CD4-positive, alpha-beta T cell treated with Interferon alpha-2 for 1 hour (primary cell): ENCODE results near the gene GSTM5.
A peak's percentile ranks its signal among the peaks of the same experiment; 100 is the strongest.
"Not testable (repeated sequence)": the region's sequence is repeated elsewhere in the genome, so short reads cannot be mapped to it uniquely, and the experiment has no call there.

Experiments
- DNase-seq, 2 donors: peaks; one replicate each; pipeline ENCODE4 v3.0.0-alpha.2; 2020 to 2022

GSTM5 gene

GRCh38 chr1:109732390-109732881 is 20.4 kb downstream of the GSTM5 start:
- DNase-seq = no peak

GRCh38 chr1:109733236-109733870 is 21.3 kb downstream of the GSTM5 start:
- DNase-seq = no peak

GRCh38 chr1:109739738-109740614 is 27.9 kb downstream of the GSTM5 start:
- DNase-seq = peak; percentile 86 to 91

DNA sequence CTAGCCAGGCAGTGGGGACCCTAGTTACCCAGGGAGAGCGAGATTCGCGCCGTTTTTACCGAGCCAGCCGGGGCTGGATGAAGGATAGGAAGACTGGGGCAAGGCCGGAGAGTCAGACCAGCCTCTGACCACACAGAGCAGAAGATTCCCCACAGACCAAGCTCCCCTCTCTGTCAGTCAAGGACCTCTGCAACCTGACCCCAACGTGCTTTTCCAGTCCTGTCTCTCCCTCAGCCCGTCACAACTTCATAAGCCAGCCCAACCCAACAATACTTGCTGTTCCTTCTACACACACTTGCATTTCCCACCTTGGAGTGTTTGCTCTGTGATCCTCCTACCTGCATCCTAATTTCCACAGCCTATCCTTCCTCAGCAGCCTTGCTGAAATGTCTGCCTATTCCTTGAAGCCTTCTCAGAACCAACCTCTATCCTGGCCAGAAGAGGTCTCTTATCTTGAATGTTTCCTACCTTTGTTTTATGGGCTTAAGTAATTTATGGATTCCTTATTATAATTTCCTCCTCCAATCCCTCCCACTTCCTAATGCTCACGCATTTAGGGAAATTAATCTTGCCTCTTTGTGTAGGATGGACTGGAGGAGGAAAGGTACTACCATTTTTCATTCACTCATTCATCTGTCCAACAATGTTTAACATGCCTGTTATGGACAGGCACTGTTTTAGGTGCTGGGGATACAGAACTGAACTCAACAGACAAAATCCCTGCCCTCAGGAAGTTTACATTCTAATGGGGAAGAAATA is 28.7 kb downstream of the GSTM5 start, which contains the start of gene GSTM3:
GSTM3 (minus strand) TSS at position 424 of the 759 bp plus-strand sequence. CDS start 751 bp downstream, outside the sequence.
- peak in 1 of 2 donors; percentile 1 for DNase-seq

DNA sequence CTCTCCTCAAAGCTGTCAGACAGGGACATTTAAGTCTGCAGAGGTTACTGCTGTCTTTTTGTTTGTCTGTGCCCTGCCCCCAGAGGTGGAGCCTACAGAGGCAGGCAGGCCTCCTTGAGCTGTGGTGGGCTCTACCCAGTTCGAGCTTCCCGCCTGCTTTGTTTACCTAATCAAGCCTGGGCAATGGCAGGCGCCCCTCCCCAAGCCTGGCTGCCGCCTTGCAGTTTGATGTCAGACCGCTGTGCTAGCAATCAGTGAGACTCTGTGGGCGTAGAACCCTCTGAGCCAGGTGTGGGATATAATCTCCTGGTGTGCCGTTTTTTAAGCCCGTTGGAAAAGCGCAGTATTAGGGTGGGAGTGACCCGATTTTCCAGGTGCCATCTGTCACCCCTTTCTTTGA is 36.3 kb downstream of the GSTM5 start:
- not testable (repeated sequence) for DNase-seq

DNA sequence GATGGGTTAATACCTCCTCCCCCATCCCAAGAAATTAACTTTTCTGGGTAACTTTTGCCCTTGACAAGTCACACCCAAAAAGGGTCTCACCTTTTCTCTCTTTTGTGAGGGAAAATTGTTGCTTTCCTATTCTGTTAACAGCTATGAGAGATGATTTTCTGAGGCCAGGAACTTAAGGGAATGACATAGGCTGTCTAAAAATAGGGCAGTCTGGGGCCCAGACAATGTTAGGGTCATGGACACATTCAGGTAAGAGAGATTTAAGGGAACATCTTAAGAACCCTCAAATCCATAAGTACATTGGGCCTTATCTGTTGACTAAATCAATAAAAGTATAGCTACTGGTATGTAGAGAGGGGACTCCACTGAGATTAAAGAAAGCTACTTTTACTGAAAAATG is 37.2 kb downstream of the GSTM5 start:
- DNase-seq = no peak

DNA sequence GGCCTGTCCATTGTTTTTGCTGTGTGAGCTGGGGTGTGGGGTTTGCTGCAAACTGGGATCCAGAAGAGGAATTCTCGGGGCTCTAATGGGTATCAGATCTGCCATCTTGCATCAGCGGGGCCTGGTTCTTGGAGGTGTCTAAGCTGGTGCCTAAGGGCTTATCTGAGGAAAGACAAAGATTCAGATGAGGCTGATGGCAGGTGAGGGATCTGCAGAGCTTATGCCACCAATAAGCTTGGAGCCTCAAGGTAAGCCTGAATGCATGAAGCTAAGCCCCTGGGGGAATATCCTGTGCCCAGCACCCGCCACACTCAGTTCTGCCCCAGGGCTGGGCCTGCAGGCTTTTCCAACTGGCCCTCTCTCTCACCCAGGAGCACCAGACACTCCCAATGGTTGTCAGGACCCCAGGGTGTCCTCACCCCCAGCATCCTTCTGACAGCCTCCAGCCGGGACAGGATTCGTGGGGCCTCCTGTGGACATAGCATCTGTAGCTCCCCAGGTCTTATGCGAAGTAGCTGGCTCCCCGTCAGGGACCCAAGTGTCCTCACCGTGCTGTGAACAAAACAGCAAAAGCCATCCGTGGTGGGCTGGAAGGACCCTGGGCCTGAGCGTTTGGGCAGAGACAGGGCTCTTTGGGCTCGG is 38.3 kb downstream of the GSTM5 start:
- DNase-seq = no peak

DNA sequence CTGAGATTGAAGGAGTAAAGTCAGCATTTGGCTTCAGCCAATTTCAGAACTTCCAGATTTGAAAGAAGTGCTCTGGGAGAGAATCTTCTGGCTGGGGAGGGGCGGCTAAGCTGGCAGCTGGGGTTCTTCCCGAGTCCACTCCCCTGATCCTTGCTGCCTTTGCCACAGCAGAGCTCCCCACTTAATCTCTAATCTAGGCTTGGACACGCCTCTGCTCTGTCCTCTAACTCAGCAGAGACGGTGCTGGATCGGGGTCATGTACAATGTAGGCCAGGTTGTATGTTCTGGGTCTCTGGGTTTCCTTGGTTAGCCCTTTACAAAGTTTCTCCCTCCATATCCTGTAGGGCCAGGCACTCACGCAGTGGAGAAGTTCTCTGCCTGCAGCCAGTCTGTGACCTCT is 38.9 kb downstream of the GSTM5 start:
- DNase-seq = no peak

- DNase-seq = no peak
These were observed 39.6 kb downstream of the GSTM5 start for GRCh38 chr1:109751531-109752260.

DNA sequence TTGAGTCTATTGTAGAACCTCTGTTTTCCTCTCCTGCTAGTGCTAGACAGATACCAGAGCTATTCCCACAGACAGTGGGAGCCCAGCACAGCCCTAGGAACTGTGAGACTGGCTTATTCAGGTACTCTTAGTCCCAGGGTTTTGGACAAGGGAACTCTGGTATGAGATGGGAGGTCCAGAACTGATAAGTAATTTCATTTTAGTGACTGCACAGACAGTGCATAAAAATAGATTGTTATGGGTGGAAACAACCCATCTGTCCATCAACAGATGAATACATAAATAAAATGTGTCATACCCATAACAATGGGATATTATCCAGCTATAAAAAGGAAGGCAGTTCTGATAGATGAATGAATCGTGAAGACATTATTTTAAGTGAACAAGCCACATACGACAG is 42.7 kb downstream of the GSTM5 start:
- DNase-seq = no peak

- DNase-seq = not testable (repeated sequence)
These were observed 44.3 kb downstream of the GSTM5 start for GRCh38 chr1:109756325-109756724.

GRCh38 chr1:109756848-109757521 is 44.9 kb downstream of the GSTM5 start:
- no peak for DNase-seq

- DNase-seq = no peak
These were observed 46.1 kb downstream of the GSTM5 start for GRCh38 chr1:109757936-109758786.

GRCh38 chr1:109759513-109760334 is 47.7 kb downstream of the GSTM5 start:
- no peak for DNase-seq

- DNase-seq = no peak
These were observed 48.7 kb downstream of the GSTM5 start for GRCh38 chr1:109760581-109761226.

GRCh38 chr1:109761227-109762038 is 49.4 kb downstream of the GSTM5 start:
- no peak for DNase-seq

DNA sequence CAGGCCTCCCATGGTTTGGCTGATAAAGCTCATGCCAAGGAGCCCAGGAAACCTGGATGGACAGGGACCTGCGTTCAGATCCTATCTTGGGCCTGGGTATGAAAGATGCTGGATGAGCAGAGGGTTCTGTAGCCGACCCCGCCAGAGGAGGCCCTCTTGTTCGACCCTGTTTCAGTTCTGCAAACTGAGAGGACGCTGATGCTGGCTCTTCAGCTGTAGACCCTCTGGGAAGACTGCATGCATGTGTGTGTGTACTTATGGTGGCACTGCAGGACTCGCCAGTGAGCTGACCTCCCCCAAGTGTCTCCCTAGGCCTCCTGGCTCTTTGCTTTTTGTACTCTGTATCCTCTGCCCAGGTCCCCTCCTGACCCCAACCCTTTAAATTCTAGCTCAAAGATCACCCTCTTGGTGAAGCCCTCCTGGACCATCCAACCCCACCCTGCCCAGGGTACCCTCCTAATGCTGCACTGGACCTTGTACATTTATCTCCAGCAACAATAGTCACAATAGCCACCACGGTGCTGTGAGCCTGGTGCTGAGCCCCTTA is 50.1 kb downstream of the GSTM5 start:
- no peak for DNase-seq
